Kidney (tissue), 14 donors: Measurements from ENCODE around the gene TBC1D32. TPM values are rescaled to one million over a fixed set of nuclear protein-coding genes. Genes with fewer than 3 reads are reported as not detected.
"Not testable (repeated sequence)": the region's sequence is repeated elsewhere in the genome, so short reads cannot be mapped to it uniquely, and the experiment has no call there.

Experiments used
- DNase-seq, 5 donors: peaks; one replicate each; pipeline ENCODE4 v3.0.0-alpha.2; 2013 to 2020
- FAIRE-seq: peaks from 2 replicates; lab custom pipeline; 2012; peaks lifted over from hg19 to GRCh38; lab: Jason Lieb, UNC
- H3K27ac ChIP-seq, 2 donors: one replicate each; pipeline ENCODE4 v1.7.0; 2013; ENCODE audit warnings: low read depth in 2 of 2, low read length in 2 of 2, inconsistent platforms in 1 of 2
- H3K27me3 ChIP-seq: one replicate; pipeline ENCODE4 v1.7.1; 2013; ENCODE audit warnings: low read length, inconsistent platforms; ENCODE audit not compliant: control insufficient read depth, insufficient read depth
- H3K36me3 ChIP-seq, 3 donors: one replicate each; pipeline versions ENCODE4 v1.7.0 to v1.7.1; 2013; ENCODE audit warnings: low read length in 3 of 3, control low read depth in 1 of 3, inconsistent platforms in 1 of 3; ENCODE audit not compliant: insufficient read depth in 3 of 3, control insufficient read depth in 2 of 3
- H3K4me1 ChIP-seq, 3 donors: one replicate each; pipeline versions ENCODE4 v1.7.0 to v1.7.1; 2013; ENCODE audit warnings: low read length in 3 of 3, inconsistent platforms in 1 of 3, low read depth in 1 of 3; ENCODE audit not compliant: control insufficient read depth in 2 of 3, insufficient read depth in 2 of 3
- H3K4me3 ChIP-seq, 3 donors: one replicate each; pipeline versions ENCODE4 v1.7.0 to v1.8.1; 2013; ENCODE audit warnings: low read length in 3 of 3, control low read depth in 1 of 3, inconsistent platforms in 1 of 3
- H3K9ac ChIP-seq, 3 donors: one replicate each; pipeline versions ENCODE4 v1.7.0 to v1.7.1; 2013; ENCODE audit warnings: low read length in 3 of 3, control low read depth in 1 of 3, inconsistent platforms in 1 of 3
- H3K9me3 ChIP-seq, 3 donors: one replicate each; pipeline versions ENCODE4 v1.7.0 to v1.7.1; 2013; ENCODE audit warnings: low read length in 3 of 3, control low read depth in 1 of 3, inconsistent platforms in 1 of 3; ENCODE audit not compliant: control insufficient read depth in 2 of 3, insufficient read depth in 1 of 3
- intact Hi-C: fragments of 100-400 bp; cut with DNase I; formaldehyde crosslinking; loops from one replicate; pipeline ENCODE4 v1.11.1; 2022
- polyA plus RNA-seq: library from polyadenylated mRNA; stranded (reverse); fragments of 350-450 nt; fragmentation: Illumina TruSeq; extraction: RNeasy Lipid Tissue Mini Kit (QIAGEN cat#74804); gene quantifications from one replicate; pipeline ENCODE4 v1.2.3, GENCODE V29; 2014; ENCODE audit warnings: low read depth, low replicate concordance; ENCODE audit not compliant: insufficient read depth
- total RNA-seq: library from RNA; stranded (reverse); fragmentation: NEBNext Ultra II Directional; extraction: Animal tissue kit (Norgen Biotek cat#: 25700); gene quantifications from one replicate; pipeline ENCODE4 v1.2.1, GENCODE V29; 2021
- TF ChIP-seq, protein P1 (sequence below): IDR thresholded peaks from 3 replicates; pipeline ENCODE4 v1.5.1; 2012; ENCODE audit warnings: mild to moderate bottlenecking, moderate library complexity, borderline replicate concordance; ENCODE audit not compliant: insufficient read depth; ENCODE audit errors: extremely low read depth
- donor health status: control.
- donor health status: control.
- donor health status: control.
- donor health status: control.
- donor health status: control.
- donor health status: DM: yes; HTN: yes; CAD: no.
- donor health status: Normal renal cell carcinoma (clear cell type).

The TBC1D32 gene
- total and polyA plus RNA-seq, 2 donors from 2014 or later = 1.9 to 12.4 TPM

DNA sequence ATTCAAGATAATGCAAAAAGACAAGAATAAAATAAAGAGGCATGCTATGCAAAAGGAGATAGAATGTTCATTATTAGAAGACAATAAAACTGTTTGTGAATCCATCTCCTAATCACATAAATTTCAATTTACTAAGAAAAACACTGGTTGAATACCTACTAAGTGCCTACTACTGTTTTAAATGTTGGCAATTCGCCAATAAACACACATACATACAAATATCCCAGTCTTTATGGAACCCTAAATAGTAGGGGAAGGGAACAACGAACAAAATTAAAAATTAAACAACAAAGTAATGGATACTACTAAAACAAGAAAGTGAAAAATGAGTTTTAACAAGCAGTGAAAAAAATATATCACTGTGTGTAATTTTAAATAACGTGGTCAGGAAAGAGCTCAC, 158.5 kb downstream of the TBC1D32 start:
- no peaks in the 10 kb centered on the region for H3K27me3 ChIP-seq
- no peak for FAIRE-seq
- intact Hi-C loops = no loop called here
- TF ChIP-seq, protein P1, sequence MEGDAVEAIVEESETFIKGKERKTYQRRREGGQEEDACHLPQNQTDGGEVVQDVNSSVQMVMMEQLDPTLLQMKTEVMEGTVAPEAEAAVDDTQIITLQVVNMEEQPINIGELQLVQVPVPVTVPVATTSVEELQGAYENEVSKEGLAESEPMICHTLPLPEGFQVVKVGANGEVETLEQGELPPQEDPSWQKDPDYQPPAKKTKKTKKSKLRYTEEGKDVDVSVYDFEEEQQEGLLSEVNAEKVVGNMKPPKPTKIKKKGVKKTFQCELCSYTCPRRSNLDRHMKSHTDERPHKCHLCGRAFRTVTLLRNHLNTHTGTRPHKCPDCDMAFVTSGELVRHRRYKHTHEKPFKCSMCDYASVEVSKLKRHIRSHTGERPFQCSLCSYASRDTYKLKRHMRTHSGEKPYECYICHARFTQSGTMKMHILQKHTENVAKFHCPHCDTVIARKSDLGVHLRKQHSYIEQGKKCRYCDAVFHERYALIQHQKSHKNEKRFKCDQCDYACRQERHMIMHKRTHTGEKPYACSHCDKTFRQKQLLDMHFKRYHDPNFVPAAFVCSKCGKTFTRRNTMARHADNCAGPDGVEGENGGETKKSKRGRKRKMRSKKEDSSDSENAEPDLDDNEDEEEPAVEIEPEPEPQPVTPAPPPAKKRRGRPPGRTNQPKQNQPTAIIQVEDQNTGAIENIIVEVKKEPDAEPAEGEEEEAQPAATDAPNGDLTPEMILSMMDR = no peak
- no peaks in the 10 kb centered on the region for H3K36me3 ChIP-seq
- no peaks in the 10 kb centered on the region for H3K4me1 ChIP-seq
- no peak for DNase-seq
- no peaks in the 10 kb centered on the region for H3K9me3 ChIP-seq
- H3K9ac ChIP-seq = no peak overlapping the region
- H3K27ac ChIP-seq = no peak overlapping the region
- H3K4me3 ChIP-seq = no peak overlapping the region

DNA sequence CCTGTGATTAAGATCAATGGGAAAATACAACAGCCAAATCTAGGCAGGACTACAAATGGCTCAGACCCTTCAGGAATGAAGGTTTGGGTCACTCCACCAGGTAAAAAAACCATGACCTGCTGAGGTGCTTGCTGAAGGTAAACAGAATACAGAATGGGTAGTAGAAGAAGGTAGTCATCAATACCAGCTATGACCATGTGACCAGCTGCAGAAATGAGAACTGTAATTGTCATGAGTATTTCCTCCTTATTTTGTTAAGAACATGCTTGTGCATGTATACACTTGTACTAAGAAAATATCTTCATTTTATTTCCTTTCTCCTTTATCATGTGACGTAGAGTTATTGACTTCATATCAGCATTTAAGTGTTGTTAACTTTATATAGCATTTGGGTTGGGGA, 161.8 kb downstream of the TBC1D32 start:
- H3K36me3 ChIP-seq, H3K4me1 ChIP-seq, intact Hi-C loops, H3K9ac ChIP-seq, FAIRE-seq, H3K4me3 ChIP-seq, H3K9me3 ChIP-seq, DNase-seq, H3K27ac ChIP-seq, H3K27me3 ChIP-seq: not testable (repeated sequence)

DNA sequence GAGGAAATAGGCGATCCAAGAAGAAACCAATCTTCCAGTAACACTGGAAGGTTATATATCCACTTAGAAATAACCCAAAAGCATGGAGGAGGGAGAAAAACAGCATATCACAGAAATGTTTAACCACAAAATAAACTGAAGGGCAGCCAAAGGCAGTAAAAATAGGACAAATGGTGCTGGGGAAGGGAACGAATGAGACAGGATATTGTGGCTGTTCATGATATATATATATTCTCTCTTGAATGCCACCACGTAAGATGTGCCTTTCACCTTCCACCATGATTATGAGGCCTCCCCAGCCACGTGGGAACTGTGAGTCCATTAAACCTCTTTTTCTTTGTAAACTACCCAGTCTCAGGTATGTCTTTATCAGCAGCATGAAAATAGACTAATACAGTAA, 162.4 kb downstream of the TBC1D32 start:
- Histone ChIP-seq H3K9me3 (no peaks in the 10 kb centered on the region), H3K4me1 (no peaks in the 10 kb centered on the region), H3K9ac (no peak overlapping the region), H3K4me3 (no peak overlapping the region), H3K27ac (no peak overlapping the region), H3K36me3 (no peaks in the 10 kb centered on the region), H3K27me3 (no peaks in the 10 kb centered on the region)
- DNase-seq (no peak), FAIRE-seq (no peak)
- TF ChIP-seq, protein P1 = no peak
- intact Hi-C loops = no loop called here

DNA sequence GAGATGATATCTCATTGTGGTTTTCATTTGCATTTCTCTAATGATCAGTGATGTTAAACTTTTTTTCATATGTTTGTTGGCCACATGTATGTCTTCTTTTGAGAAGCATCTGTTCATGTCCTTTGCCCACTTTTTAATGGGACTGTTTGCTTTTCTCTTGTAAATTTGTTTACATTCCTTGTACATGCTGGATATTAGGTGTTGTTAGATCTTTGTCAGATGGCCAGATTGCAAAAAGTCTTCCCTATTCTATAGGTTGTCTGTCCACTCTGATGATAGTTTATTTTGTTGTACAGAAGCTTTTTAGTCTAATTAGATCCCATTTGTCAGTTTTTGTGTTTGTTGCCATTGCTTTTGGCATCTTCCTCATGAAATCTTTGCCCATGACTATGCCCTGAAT, 172.4 kb downstream of the TBC1D32 start:
- H3K9ac ChIP-seq = no peak overlapping the region
- FAIRE-seq = no peak

More for the DNA sequence above, 172.4 kb downstream of the TBC1D32 start:
- H3K4me3 ChIP-seq = no peak overlapping the region
- H3K27ac ChIP-seq = no peak overlapping the region
- no peaks in the 10 kb centered on the region for H3K27me3 ChIP-seq
- TF ChIP-seq, protein P1 = no peak
- intact Hi-C loops = no loop called here
- H3K36me3 ChIP-seq = peaks cover 0 to 4% (median 2%) of the 10 kb centered on the region in 3 donors
- no peak for DNase-seq
- no peaks in the 10 kb centered on the region for H3K9me3 ChIP-seq
- no peaks in the 10 kb centered on the region for H3K4me1 ChIP-seq
